ENCODE data around the gene DGCR2. TPM values are rescaled to one million over a fixed set of nuclear protein-coding genes. Genes with fewer than 3 reads are reported as not detected.

DGCR2 gene
- total and polyA plus RNA-seq, 2 experiments from 2014 or later: 18.5 to 83.0 TPM

DNA sequence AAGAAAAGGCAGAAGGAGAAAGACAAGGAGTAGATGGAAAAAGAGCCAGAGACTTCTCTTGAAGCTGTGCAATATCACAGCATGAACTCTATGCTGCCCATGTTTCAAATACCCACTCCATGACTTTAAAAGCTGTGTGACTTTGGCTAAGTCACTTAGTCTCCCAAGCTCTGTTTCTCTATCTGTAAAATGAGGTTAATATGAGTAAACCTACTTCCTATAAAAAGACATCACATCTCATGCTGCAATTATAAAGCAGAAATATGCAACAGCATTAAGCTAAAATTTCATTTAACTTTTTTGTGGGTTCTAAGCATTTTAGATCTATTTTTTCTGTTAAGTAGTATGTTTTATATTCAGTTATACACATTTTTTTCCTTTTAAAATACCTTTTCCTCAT, 11.6 kb downstream of the DGCR2 start (continued):
- TF ChIP-seq, protein P1, sequence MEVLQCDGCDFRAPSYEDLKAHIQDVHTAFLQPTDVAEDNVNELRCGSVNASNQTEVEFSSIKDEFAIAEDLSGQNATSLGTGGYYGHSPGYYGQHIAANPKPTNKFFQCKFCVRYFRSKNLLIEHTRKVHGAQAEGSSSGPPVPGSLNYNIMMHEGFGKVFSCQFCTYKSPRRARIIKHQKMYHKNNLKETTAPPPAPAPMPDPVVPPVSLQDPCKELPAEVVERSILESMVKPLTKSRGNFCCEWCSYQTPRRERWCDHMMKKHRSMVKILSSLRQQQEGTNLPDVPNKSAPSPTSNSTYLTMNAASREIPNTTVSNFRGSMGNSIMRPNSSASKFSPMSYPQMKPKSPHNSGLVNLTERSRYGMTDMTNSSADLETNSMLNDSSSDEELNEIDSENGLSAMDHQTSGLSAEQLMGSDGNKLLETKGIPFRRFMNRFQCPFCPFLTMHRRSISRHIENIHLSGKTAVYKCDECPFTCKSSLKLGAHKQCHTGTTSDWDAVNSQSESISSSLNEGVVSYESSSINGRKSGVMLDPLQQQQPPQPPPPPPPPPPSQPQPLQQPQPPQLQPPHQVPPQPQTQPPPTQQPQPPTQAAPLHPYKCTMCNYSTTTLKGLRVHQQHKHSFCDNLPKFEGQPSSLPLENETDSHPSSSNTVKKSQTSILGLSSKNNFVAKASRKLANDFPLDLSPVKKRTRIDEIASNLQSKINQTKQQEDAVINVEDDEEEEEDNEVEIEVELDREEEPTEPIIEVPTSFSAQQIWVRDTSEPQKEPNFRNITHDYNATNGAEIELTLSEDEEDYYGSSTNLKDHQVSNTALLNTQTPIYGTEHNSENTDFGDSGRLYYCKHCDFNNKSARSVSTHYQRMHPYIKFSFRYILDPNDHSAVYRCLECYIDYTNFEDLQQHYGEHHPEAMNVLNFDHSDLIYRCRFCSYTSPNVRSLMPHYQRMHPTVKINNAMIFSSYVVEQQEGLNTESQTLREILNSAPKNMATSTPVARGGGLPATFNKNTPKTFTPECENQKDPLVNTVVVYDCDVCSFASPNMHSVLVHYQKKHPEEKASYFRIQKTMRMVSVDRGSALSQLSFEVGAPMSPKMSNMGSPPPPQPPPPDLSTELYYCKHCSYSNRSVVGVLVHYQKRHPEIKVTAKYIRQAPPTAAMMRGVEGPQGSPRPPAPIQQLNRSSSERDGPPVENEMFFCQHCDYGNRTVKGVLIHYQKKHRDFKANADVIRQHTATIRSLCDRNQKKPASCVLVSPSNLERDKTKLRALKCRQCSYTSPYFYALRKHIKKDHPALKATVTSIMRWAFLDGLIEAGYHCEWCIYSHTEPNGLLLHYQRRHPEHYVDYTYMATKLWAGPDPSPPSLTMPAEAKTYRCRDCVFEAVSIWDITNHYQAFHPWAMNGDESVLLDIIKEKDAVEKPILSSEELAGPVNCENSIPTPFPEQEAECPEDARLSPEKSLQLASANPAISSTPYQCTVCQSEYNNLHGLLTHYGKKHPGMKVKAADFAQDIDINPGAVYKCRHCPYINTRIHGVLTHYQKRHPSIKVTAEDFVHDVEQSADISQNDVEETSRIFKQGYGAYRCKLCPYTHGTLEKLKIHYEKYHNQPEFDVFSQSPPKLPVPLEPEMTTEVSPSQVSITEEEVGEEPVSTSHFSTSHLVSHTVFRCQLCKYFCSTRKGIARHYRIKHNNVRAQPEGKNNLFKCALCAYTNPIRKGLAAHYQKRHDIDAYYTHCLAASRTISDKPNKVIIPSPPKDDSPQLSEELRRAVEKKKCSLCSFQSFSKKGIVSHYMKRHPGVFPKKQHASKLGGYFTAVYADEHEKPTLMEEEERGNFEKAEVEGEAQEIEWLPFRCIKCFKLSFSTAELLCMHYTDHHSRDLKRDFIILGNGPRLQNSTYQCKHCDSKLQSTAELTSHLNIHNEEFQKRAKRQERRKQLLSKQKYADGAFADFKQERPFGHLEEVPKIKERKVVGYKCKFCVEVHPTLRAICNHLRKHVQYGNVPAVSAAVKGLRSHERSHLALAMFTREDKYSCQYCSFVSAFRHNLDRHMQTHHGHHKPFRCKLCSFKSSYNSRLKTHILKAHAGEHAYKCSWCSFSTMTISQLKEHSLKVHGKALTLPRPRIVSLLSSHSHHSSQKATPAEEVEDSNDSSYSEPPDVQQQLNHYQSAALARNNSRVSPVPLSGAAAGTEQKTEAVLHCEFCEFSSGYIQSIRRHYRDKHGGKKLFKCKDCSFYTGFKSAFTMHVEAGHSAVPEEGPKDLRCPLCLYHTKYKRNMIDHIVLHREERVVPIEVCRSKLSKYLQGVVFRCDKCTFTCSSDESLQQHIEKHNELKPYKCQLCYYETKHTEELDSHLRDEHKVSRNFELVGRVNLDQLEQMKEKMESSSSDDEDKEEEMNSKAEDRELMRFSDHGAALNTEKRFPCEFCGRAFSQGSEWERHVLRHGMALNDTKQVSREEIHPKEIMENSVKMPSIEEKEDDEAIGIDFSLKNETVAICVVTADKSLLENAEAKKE (CRISPR knock-in tag; IDR thresholded peaks at IDR 0.05): no peak
- TF ChIP-seq, protein P2, sequence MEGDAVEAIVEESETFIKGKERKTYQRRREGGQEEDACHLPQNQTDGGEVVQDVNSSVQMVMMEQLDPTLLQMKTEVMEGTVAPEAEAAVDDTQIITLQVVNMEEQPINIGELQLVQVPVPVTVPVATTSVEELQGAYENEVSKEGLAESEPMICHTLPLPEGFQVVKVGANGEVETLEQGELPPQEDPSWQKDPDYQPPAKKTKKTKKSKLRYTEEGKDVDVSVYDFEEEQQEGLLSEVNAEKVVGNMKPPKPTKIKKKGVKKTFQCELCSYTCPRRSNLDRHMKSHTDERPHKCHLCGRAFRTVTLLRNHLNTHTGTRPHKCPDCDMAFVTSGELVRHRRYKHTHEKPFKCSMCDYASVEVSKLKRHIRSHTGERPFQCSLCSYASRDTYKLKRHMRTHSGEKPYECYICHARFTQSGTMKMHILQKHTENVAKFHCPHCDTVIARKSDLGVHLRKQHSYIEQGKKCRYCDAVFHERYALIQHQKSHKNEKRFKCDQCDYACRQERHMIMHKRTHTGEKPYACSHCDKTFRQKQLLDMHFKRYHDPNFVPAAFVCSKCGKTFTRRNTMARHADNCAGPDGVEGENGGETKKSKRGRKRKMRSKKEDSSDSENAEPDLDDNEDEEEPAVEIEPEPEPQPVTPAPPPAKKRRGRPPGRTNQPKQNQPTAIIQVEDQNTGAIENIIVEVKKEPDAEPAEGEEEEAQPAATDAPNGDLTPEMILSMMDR (conservative IDR thresholded peaks at IDR 0.05; ENCODE audit: low read depth in 2 of 2): no peak
- TF ChIP-seq ZNF331 (CRISPR knock-in tag; IDR thresholded peaks at IDR 0.05; ENCODE audit: low read depth) (no peak), JUNB (IDR thresholded peaks at IDR 0.05; ENCODE audit: unreplicated experiment) (no peak)

DNA sequence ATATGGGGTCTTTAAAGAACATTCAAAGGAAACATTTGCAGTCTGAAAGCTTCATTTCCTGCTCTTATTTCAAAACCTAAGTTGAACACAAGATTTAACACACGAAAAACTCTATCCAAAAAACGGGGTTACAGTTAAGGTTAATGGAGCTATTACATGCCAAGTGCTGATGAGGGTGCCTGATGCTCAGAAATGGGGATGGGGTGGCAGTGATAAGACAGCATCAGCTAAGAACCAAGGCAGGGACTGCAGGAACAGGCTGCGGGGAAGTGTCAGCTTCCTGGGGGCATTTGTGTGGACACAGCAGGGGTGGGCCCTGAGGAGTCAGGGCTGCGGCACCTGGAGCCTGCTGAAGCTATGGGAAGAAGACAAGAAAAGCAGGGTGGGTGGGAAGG, 12.2 kb downstream of the DGCR2 start:
- no peaks in the 10 kb centered on the region; the same call in 2 of the 3 replicates for H3K9me3 Mint-ChIP-seq
- Histone ChIP-seq H3K36me3 (ENCODE audit: insufficient read depth) (no peaks in the 10 kb centered on the region), H3K27me3 (ENCODE audit: insufficient read depth) (no peaks in the 10 kb centered on the region), H3F3A (replicated peaks; ENCODE audit: low read depth) (no peaks in the 10 kb centered on the region), H3K9me2 (ENCODE audit: insufficient read depth) (no peaks in the 10 kb centered on the region), H2AFZ (no peak overlapping the region), H3K4me3 (no peak overlapping the region), H3K4me2 (peak overlapping the region; percentile 21), H3K79me2 (replicated peaks; ENCODE audit: insufficient read depth) (peaks cover 100% of the 10 kb centered on the region), H3K4me1 (ENCODE audit: insufficient read depth) (peaks cover 27% of the 10 kb centered on the region), H4K20me1 (replicated peaks; ENCODE audit: insufficient read depth) (peaks cover 67% of the 10 kb centered on the region), H3K27ac (ENCODE audit: low read depth) (peak overlapping the region; percentile 47; the same call in 1 of the 2 replicates)
- ATAC-seq (peak; percentile 77), DNase-seq (ENCODE audit: low spot score) (peak; percentile 41)
- H3K4me1 Mint-ChIP-seq: peaks cover 24% of the 10 kb centered on the region
- no peak overlapping the region for H3K27ac Mint-ChIP-seq
- H3K36me3 Mint-ChIP-seq (ENCODE audit: low read depth): no peaks in the 10 kb centered on the region
- no peak overlapping the region; the same call in 2 of the 3 replicates for H3K4me3 Mint-ChIP-seq
- H3K27me3 Mint-ChIP-seq (ENCODE audit: insufficient read depth, low read depth, poor library complexity): peaks cover 5% of the 10 kb centered on the region
- TF ChIP-seq JUNB (IDR thresholded peaks at IDR 0.05; ENCODE audit: unreplicated experiment): no peak
- TF ChIP-seq EZH2 (IDR thresholded peaks at IDR 0.05; ENCODE audit: low read depth, unreplicated experiment): no peak
- no peak for TF ChIP-seq ZNF114 (CRISPR knock-in tag; IDR thresholded peaks at IDR 0.05)
- TF ChIP-seq, protein P1 (CRISPR knock-in tag; IDR thresholded peaks at IDR 0.05): no peak

All from GM23338 (cell line).